H9 (cell line): ENCODE results near the gene GDNF. TPM values are rescaled to one million over a fixed set of nuclear protein-coding genes. Genes with fewer than 3 reads are reported as not detected.

Experiments
- DNase-seq: peaks from one replicate; pipeline ENCODE4 v3.0.0-alpha.2; 2017
- H2AFZ ChIP-seq: one replicate; pipeline ENCODE4 v1.6.1; 2013; ENCODE audit warnings: mild to moderate bottlenecking, low read length, control low read depth, moderate library complexity
- H2AK5ac ChIP-seq: 2 replicates; pipeline ENCODE4 v1.6.1; 2013; ENCODE audit warnings: low read length, control low read depth, mixed read lengths; ENCODE audit not compliant: insufficient read length
- H2BK120ac ChIP-seq: one replicate; pipeline ENCODE4 v1.6.1; 2013; ENCODE audit warnings: low read depth, mild to moderate bottlenecking, low read length, control low read depth, inconsistent platforms; ENCODE audit not compliant: poor library complexity, severe bottlenecking
- H2BK12ac ChIP-seq: 2 replicates; pipeline ENCODE4 v1.6.1; 2013; ENCODE audit warnings: low read length, control low read depth, mixed read lengths, low read depth; ENCODE audit not compliant: insufficient read length
- H2BK15ac ChIP-seq: 2 replicates; pipeline ENCODE4 v1.6.1; 2013; ENCODE audit warnings: low read depth, low read length, control low read depth
- H2BK20ac ChIP-seq: one replicate; pipeline ENCODE4 v1.6.1; 2013; ENCODE audit warnings: low read depth, mild to moderate bottlenecking, low read length, control low read depth, inconsistent platforms; ENCODE audit not compliant: poor library complexity, severe bottlenecking
- H2BK5ac ChIP-seq: 2 replicates; pipeline ENCODE4 v1.6.1; 2013; ENCODE audit warnings: low read length, control low read depth, mixed read lengths; ENCODE audit not compliant: insufficient read length
- H3K14ac ChIP-seq: 2 replicates; pipeline ENCODE4 v1.6.1; 2013; ENCODE audit warnings: low read length, control low read depth; ENCODE audit not compliant: insufficient read depth
- H3K18ac ChIP-seq: 2 replicates; pipeline ENCODE4 v1.6.1; 2013; ENCODE audit warnings: low read depth, mild to moderate bottlenecking, mixed read lengths, low read length, control low read depth; ENCODE audit not compliant: insufficient read length
- H3K23ac ChIP-seq: 2 replicates; pipeline ENCODE4 v1.6.1; 2013; ENCODE audit warnings: low read length, control low read depth, mixed read lengths, low read depth; ENCODE audit not compliant: insufficient read length
- H3K23me2 ChIP-seq: 2 replicates; pipeline ENCODE4 v1.6.1; 2013; ENCODE audit warnings: low read depth, mild to moderate bottlenecking, mixed read lengths, low read length, control low read depth; ENCODE audit not compliant: insufficient read length, poor library complexity, severe bottlenecking
- H3K27ac ChIP-seq: 2 replicates; pipeline ENCODE4 v1.5.1; 2013; ENCODE audit warnings: low read length, control low read depth, mixed read lengths, low read depth; ENCODE audit not compliant: insufficient read length
- H3K27me3 ChIP-seq: 2 replicates; pipeline ENCODE4 v1.6.1; 2013; ENCODE audit warnings: low read length, control low read depth, inconsistent platforms; ENCODE audit not compliant: insufficient read depth
- H3K4ac ChIP-seq: 2 replicates; pipeline ENCODE4 v1.6.1; 2013; ENCODE audit warnings: low read depth, mild to moderate bottlenecking, control low read depth, inconsistent platforms, low read length, moderate library complexity
- H3K4me1 ChIP-seq: 2 replicates; pipeline ENCODE4 v1.6.1; 2013; ENCODE audit warnings: low read length, control low read depth, inconsistent platforms; ENCODE audit not compliant: insufficient read depth
- H3K4me2 ChIP-seq: 2 replicates; pipeline ENCODE4 v1.6.1; 2013; ENCODE audit warnings: low read length, control low read depth, mixed read lengths; ENCODE audit not compliant: insufficient read length, insufficient read depth
- H3K56ac ChIP-seq: 2 replicates; pipeline ENCODE4 v1.6.1; 2013; ENCODE audit warnings: low read depth, mild to moderate bottlenecking, mixed read lengths, low read length, control low read depth; ENCODE audit not compliant: insufficient read length
- H3K79me1 ChIP-seq: 2 replicates; pipeline ENCODE4 v1.6.1; 2013; ENCODE audit warnings: low read depth, mild to moderate bottlenecking, moderate library complexity, low read length, control low read depth, inconsistent platforms; ENCODE audit not compliant: insufficient read depth, poor library complexity, severe bottlenecking
- H3K79me2 ChIP-seq: 2 replicates; pipeline ENCODE4 v1.6.1; 2013; ENCODE audit warnings: low read length, control low read depth, inconsistent platforms; ENCODE audit not compliant: insufficient read depth
- H3K9ac ChIP-seq: 2 replicates; pipeline ENCODE4 v1.6.1; 2013; ENCODE audit warnings: low read length, control low read depth, mixed read lengths; ENCODE audit not compliant: insufficient read length; ENCODE audit errors: extremely low read depth
- H3K9me3 ChIP-seq: one replicate; pipeline ENCODE4 v1.6.1; 2013; ENCODE audit warnings: low read depth, low read length, inconsistent platforms; ENCODE audit not compliant: control insufficient read depth
- H3T11ph ChIP-seq: one replicate; pipeline ENCODE4 v1.6.1; 2013; ENCODE audit warnings: mild to moderate bottlenecking, low read length, control low read depth, inconsistent platforms
- H4K20me1 ChIP-seq: one replicate; pipeline ENCODE4 v1.6.1; 2013; ENCODE audit not compliant: control insufficient read depth, insufficient read length, insufficient read depth
- H4K5ac ChIP-seq: 2 replicates; pipeline ENCODE4 v1.6.1; 2013; ENCODE audit warnings: low read depth, mild to moderate bottlenecking, mixed read lengths, low read length, control low read depth; ENCODE audit not compliant: insufficient read length
- H4K8ac ChIP-seq: replicated peaks from 2 replicates; pipeline ENCODE4 v1.6.1; 2013; ENCODE audit warnings: low read length, control low read depth, mixed read lengths, low read depth; ENCODE audit not compliant: insufficient read length
- H4K91ac ChIP-seq: 2 replicates; pipeline ENCODE4 v1.6.1; 2013; ENCODE audit warnings: low read depth, mild to moderate bottlenecking, moderate library complexity, mixed read lengths, low read length, control low read depth; ENCODE audit not compliant: insufficient read length
- H3K27ac Mint-ChIP-seq, 3 experiments: 2 replicates in 2 of 3; 3 replicates in 1 of 3; pipeline ENCODE4 v1.8.0; 2020 to 2021; ENCODE audit warnings: mixed read lengths in 3 of 3, mild to moderate bottlenecking in 1 of 3, moderate library complexity in 1 of 3
- H3K27me3 Mint-ChIP-seq: 2 replicates; pipeline ENCODE4 v1.8.0; 2021; ENCODE audit warnings: low read depth, mild to moderate bottlenecking, moderate library complexity, mixed read lengths
- H3K36me3 Mint-ChIP-seq, 3 experiments: 2 replicates in 2 of 3; 3 replicates in 1 of 3; pipeline ENCODE4 v1.8.0; 2020 to 2021; ENCODE audit warnings: low read depth in 3 of 3, mixed read lengths in 3 of 3; ENCODE audit not compliant: insufficient read depth in 1 of 3
- H3K4me1 Mint-ChIP-seq, 2 experiments: 2 replicates each; pipeline ENCODE4 v1.8.0; 2020; ENCODE audit warnings: mixed read lengths in 2 of 2
- H3K4me3 Mint-ChIP-seq, 2 experiments: 2 replicates in 1 of 2; 3 replicates in 1 of 2; pipeline ENCODE4 v1.8.0; 2020 to 2021; ENCODE audit warnings: mild to moderate bottlenecking in 2 of 2, mixed read lengths in 2 of 2, moderate library complexity in 1 of 2
- H3K9me3 Mint-ChIP-seq, 2 experiments: 2 replicates in 1 of 2; 3 replicates in 1 of 2; pipeline ENCODE4 v1.8.0; 2020; ENCODE audit warnings: mild to moderate bottlenecking in 2 of 2, mixed read lengths in 2 of 2, moderate library complexity in 1 of 2
- CTCF ChIP-seq: fragments of 200-600 bp; sonication (generic); conservative IDR thresholded peaks from 3 replicates; pipeline ENCODE4 v1.8.0; 2021; ENCODE audit warnings: antibody characterized with exemption, mild to moderate bottlenecking
- WGBS: extraction: QIAGEN DNeasy Blood & Tissue Kit; methylation state at CpG from one replicate; pipeline ENCODE4 v1.1.7; 2013; ENCODE audit warnings: missing lambda C conversion rate, low lambda C conversion rate, mixed read lengths; ENCODE audit not compliant: insufficient read length; ENCODE audit errors: extremely low coverage; 5-methylcytosine and 5-hydroxymethylcytosine counted together
- total RNA-seq: library from RNA; stranded (reverse); gene quantifications from 2 replicates; pipeline ENCODE4 v1.2.1, GENCODE V29; 2021

GDNF gene
- total RNA-seq, 1 experiment from 2014 or later = not detected

- TF ChIP-seq CTCF = no peak
- H3K4me1 Mint-ChIP-seq = peaks cover 15 to 28% of the 10 kb centered on the region in 2 experiments
- no peak overlapping the region for H3K18ac ChIP-seq
- peaks cover 0 to 2% (median 0%) of the 10 kb centered on the region in 3 experiments; a peak in 1 of 7 replicates for H3K36me3 Mint-ChIP-seq
- H3K56ac ChIP-seq = no peak overlapping the region
- H2BK120ac ChIP-seq = no peak overlapping the region
- H2AFZ ChIP-seq = no peak overlapping the region
- H2BK5ac ChIP-seq = no peak overlapping the region
- no peak overlapping the region for H4K5ac ChIP-seq
- no peak overlapping the region for H3T11ph ChIP-seq
- no peak overlapping the region for H3K23ac ChIP-seq
- no peak overlapping the region for H3K27ac Mint-ChIP-seq
- no peak overlapping the region for H4K8ac ChIP-seq
- WGBS = no CpG with 5 or more reads among the region's 11 CpGs
- H3K4me3 Mint-ChIP-seq = no peak overlapping the region
- no peak for DNase-seq
- no peak overlapping the region for H3K4ac ChIP-seq
- no peak overlapping the region for H2BK12ac ChIP-seq
- H2AK5ac ChIP-seq = no peak overlapping the region
- no peaks in the 10 kb centered on the region for H3K79me2 ChIP-seq
- H3K79me1 ChIP-seq = no peaks in the 10 kb centered on the region
- no peaks in the 10 kb centered on the region for H3K9me3 ChIP-seq
- no peak overlapping the region for H3K4me2 ChIP-seq
- no peaks in the 10 kb centered on the region for H4K20me1 ChIP-seq
- no peak overlapping the region for H3K14ac ChIP-seq
- no peaks in the 10 kb centered on the region; a peak in 1 of 5 replicates for H3K9me3 Mint-ChIP-seq
- no peaks in the 10 kb centered on the region for H3K27me3 ChIP-seq
- H3K27me3 Mint-ChIP-seq = peaks cover 13% of the 10 kb centered on the region
- no peaks in the 10 kb centered on the region for H3K23me2 ChIP-seq
- H4K91ac ChIP-seq = no peak overlapping the region
- H3K4me1 ChIP-seq = no peaks in the 10 kb centered on the region; the same call in 1 of the 2 replicates
- H3K9ac ChIP-seq = no peak overlapping the region
- no peak overlapping the region for H2BK15ac ChIP-seq
- no peak overlapping the region for H3K27ac ChIP-seq
- H2BK20ac ChIP-seq = no peak overlapping the region
These were observed 16.2 kb downstream of the GDNF start for GRCh38 chr5:37823433-37824152.
